CD14-positive monocyte (primary cell): ENCODE measurements around the gene NSMCE1. TPM values are rescaled to one million over a fixed set of nuclear protein-coding genes. Genes with fewer than 3 reads are reported as not detected.

Experiments
- DNase-seq, 3 donors: peaks; one replicate each; pipeline ENCODE4 v3.0.0-alpha.2; 2011 to 2022
- H2AFZ ChIP-seq: 2 replicates; pipeline ENCODE4 v1.6.0; 2012; ENCODE audit warnings: mild to moderate bottlenecking, low read depth, low read length, inconsistent platforms; ENCODE audit not compliant: insufficient read depth, poor library complexity, severe bottlenecking
- H3K27ac ChIP-seq, 2 donors: 1 replicate in 1 of 2; 2 replicates in 1 of 2; pipeline ENCODE4 v1.5.1; 2012 to 2013; ENCODE audit warnings: low read length in 2 of 2, control low read depth in 1 of 2, inconsistent platforms in 1 of 2, low read depth in 1 of 2, mild to moderate bottlenecking in 1 of 2
- H3K27me3 ChIP-seq, 2 donors: one replicate each; pipeline versions ENCODE4 v1.6.0 to v1.6.1; 2011 to 2013; ENCODE audit warnings: low read length in 2 of 2; ENCODE audit not compliant: control insufficient read depth in 2 of 2, insufficient read depth in 2 of 2
- H3K36me3 ChIP-seq, 2 donors: replicated peaks in 1 of 2; 1 replicate in 1 of 2; 2 replicates in 1 of 2; pipeline versions ENCODE4 v1.5.1 to v1.6.1; 2012 to 2013; ENCODE audit warnings: low read length in 2 of 2, control low read depth in 1 of 2, inconsistent platforms in 1 of 2, mild to moderate bottlenecking in 1 of 2; ENCODE audit not compliant: insufficient read depth in 2 of 2, control insufficient read depth in 1 of 2
- H3K4me1 ChIP-seq, 2 donors: 1 replicate in 1 of 2; 2 replicates in 1 of 2; pipeline versions ENCODE4 v1.5.1 to v1.6.1; 2012 to 2013; ENCODE audit warnings: low read length in 2 of 2, control low read depth in 1 of 2, inconsistent platforms in 1 of 2, mild to moderate bottlenecking in 1 of 2, moderate library complexity in 1 of 2; ENCODE audit not compliant: insufficient read depth in 2 of 2, control insufficient read depth in 1 of 2
- H3K4me2 ChIP-seq: replicated peaks from 2 replicates; pipeline ENCODE3; 2012; ENCODE audit warnings: low read length, moderate library complexity, mild to moderate bottlenecking; ENCODE audit not compliant: poor library complexity, severe bottlenecking; ENCODE audit errors: extremely low read depth
- H3K4me3 ChIP-seq, 3 experiments: fragments of 200-600 bp in 1 of 3; sonication (generic) in 1 of 3; replicated peaks in 1 of 3; 1 replicate in 2 of 3; 2 replicates in 1 of 3; pipeline ENCODE4 v1.5.1; 2011 to 2013; ENCODE audit warnings: low read length in 3 of 3, mild to moderate bottlenecking in 3 of 3, control low read depth in 2 of 3, low read depth in 2 of 3, inconsistent platforms in 1 of 3, moderate library complexity in 1 of 3
- H3K79me2 ChIP-seq: 2 replicates; pipeline ENCODE4 v1.6.0; 2012; ENCODE audit warnings: mild to moderate bottlenecking, control low read depth, inconsistent platforms, low read length, moderate library complexity; ENCODE audit not compliant: insufficient read depth
- H3K9ac ChIP-seq: 2 replicates; pipeline ENCODE4 v1.6.0; 2017; ENCODE audit warnings: low read length, mild to moderate bottlenecking; ENCODE audit not compliant: insufficient read depth, poor library complexity, severe bottlenecking
- H3K9me3 ChIP-seq, 2 donors: replicated peaks in 1 of 2; 1 replicate in 1 of 2; 2 replicates in 1 of 2; pipeline versions ENCODE4 v1.5.1 to v1.6.1; 2012 to 2013; ENCODE audit warnings: low read length in 2 of 2, control low read depth in 1 of 2; ENCODE audit not compliant: control insufficient read depth in 1 of 2, insufficient read depth in 1 of 2
- H4K20me1 ChIP-seq: 2 replicates; pipeline ENCODE4 v1.6.0; 2012; ENCODE audit warnings: mild to moderate bottlenecking, low read length, control low read depth, moderate library complexity; ENCODE audit not compliant: insufficient read depth
- H3K27ac Mint-ChIP-seq, 7 donors: one replicate each; pipeline ENCODE4 v1.8.0; 2020; ENCODE audit warnings: mild to moderate bottlenecking in 7 of 7, mixed read lengths in 7 of 7, moderate library complexity in 6 of 7, inconsistent platforms in 2 of 7
- H3K27me3 Mint-ChIP-seq, 3 donors: one replicate each; pipeline ENCODE4 v1.8.0; 2021 to 2022; ENCODE audit warnings: low read depth in 3 of 3, mild to moderate bottlenecking in 3 of 3, mixed read lengths in 3 of 3, moderate library complexity in 3 of 3, inconsistent platforms in 1 of 3
- H3K36me3 Mint-ChIP-seq, 2 donors: one replicate each; pipeline ENCODE4 v1.8.0; 2020; ENCODE audit warnings: mixed read lengths in 2 of 2, inconsistent platforms in 1 of 2, mild to moderate bottlenecking in 1 of 2
- H3K4me1 Mint-ChIP-seq: one replicate; pipeline ENCODE4 v1.8.0; 2020; ENCODE audit warnings: mild to moderate bottlenecking, mixed read lengths
- H3K4me3 Mint-ChIP-seq, 2 donors: one replicate each; pipeline ENCODE4 v1.8.0; 2020; ENCODE audit warnings: mild to moderate bottlenecking in 2 of 2, mixed read lengths in 2 of 2, moderate library complexity in 1 of 2
- H3K9me3 Mint-ChIP-seq, 7 donors: one replicate each; pipeline ENCODE4 v1.8.0; 2020 to 2022; ENCODE audit warnings: mixed read lengths in 7 of 7, mild to moderate bottlenecking in 6 of 7, moderate library complexity in 6 of 7, inconsistent platforms in 2 of 7
- WGBS: methylation state at CpG from one replicate; pipeline ENCODE4 v1.1.5; 2013; ENCODE audit warnings: missing lambda C conversion rate; ENCODE audit not compliant: insufficient coverage; 5-methylcytosine and 5-hydroxymethylcytosine counted together
- intact Hi-C, 2 donors: fragments of 100-400 bp; cut with micrococcal nuclease; formaldehyde crosslinking; loops; one replicate each; pipeline versions ENCODE4 v1.15.0 to v1.15.1; 2023
- polyA plus RNA-seq, 3 donors: library from polyadenylated mRNA; depleted of rRNA in 1 of 3; unstranded in 2 of 3; stranded (reverse) in 1 of 3; fragments of 300-500 nt in 2 of 3; fragments of >200 nt in 1 of 3; fragmentation: Illumina TruSeq in 2 of 3; gene quantifications; 1 replicate in 2 of 3; 2 replicates in 1 of 3; pipeline ENCODE4 v1.2.3, GENCODE V29; 2012 to 2021
- TF ChIP-seq, protein P1 (sequence below): fragments of 200-600 bp; IDR thresholded peaks from one replicate; pipeline ENCODE4 v1.8.0; 2022; ENCODE audit warnings: antibody characterized with exemption, mild to moderate bottlenecking

The NSMCE1 gene
- polyA plus RNA-seq, 3 donors: 19.6 to 85.2 (median 82.6) TPM

DNA sequence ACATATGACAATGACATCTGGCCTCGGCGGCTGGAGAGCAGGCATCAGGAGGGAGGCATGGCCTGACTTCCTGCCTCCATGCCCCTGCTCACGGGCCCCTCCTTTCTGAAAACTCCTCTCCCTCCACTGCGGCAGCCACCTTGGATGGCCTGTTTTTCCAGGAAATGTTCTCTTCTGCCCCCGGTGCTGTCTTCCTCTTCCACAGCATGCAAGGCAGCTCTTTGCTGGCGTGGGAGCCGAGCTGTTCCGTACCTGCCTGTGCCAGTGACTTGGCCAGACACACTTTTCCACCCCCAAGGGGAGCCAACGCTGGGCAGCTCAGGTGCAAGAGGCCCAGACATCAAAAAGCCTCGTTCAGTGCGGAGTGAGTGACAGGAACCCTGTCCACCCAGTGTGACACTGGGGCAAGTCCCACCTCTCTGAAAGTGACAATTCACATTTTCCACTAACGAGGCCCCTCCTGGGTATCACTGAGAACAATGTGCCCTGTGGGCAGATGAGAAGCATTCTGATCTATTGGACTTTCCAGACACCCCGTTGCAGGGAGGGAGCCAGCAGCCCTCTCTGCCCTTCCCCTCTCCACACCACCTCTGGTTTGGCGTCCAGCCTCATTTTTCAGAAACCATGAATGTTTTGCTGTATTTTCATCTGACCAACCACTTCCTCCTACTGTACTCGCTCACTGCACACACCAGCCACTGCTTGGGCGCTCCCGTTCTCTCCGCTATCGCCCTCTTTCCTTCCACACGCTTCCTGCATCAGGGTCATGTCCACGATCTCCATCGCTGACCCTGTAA is 31.2 kb downstream of the NSMCE1 start:
- Mint-ChIP-seq H3K27ac (peak overlapping the region; percentile 85 to 97 (median 93)), H3K27me3 (peaks cover 0 to 5% (median 2%) of the 10 kb centered on the region in 3 donors), H3K36me3 (peaks cover 33 to 40% of the 10 kb centered on the region in 2 donors), H3K9me3 (no peaks in the 10 kb centered on the region), H3K4me1 (peaks cover 44% of the 10 kb centered on the region), H3K4me3 (peak overlapping the region; percentile 69 to 92)
- Histone ChIP-seq H3K4me3 (peak overlapping the region; percentile 2 to 66 (median 21)), H3K9ac (peak overlapping the region; percentile 51), H3K4me2 (peak overlapping the region; percentile 79), H3K27ac (peak overlapping the region; percentile 70 to 86), H4K20me1 (no peaks in the 10 kb centered on the region), H3K27me3 (no peaks in the 10 kb centered on the region), H3K9me3 (no peaks in the 10 kb centered on the region), H3K36me3 (peaks cover 7 to 21% of the 10 kb centered on the region in 2 donors), H2AFZ (peak overlapping the region; percentile 86), H3K4me1 (peaks cover 38 to 54% of the 10 kb centered on the region in 2 donors), H3K79me2 (no peaks in the 10 kb centered on the region)
- intact Hi-C loops: loop anchor here (5.0 kb wide), 3 partner anchors 80 to 220 kb away; no protein-coding TSS in a partner anchor
- TF ChIP-seq, protein P1, sequence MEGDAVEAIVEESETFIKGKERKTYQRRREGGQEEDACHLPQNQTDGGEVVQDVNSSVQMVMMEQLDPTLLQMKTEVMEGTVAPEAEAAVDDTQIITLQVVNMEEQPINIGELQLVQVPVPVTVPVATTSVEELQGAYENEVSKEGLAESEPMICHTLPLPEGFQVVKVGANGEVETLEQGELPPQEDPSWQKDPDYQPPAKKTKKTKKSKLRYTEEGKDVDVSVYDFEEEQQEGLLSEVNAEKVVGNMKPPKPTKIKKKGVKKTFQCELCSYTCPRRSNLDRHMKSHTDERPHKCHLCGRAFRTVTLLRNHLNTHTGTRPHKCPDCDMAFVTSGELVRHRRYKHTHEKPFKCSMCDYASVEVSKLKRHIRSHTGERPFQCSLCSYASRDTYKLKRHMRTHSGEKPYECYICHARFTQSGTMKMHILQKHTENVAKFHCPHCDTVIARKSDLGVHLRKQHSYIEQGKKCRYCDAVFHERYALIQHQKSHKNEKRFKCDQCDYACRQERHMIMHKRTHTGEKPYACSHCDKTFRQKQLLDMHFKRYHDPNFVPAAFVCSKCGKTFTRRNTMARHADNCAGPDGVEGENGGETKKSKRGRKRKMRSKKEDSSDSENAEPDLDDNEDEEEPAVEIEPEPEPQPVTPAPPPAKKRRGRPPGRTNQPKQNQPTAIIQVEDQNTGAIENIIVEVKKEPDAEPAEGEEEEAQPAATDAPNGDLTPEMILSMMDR: no peak
- 6% methylated on average over 18 of the region's 22 CpGs for WGBS
- peak; percentile 36 to 49 (median 48) for DNase-seq

GRCh38 chr16:27236635-27237218 is 31.8 kb downstream of the NSMCE1 start:
- TF ChIP-seq, protein P1: no peak
- Mint-ChIP-seq H3K27me3 (peaks cover 0 to 8% (median 2%) of the 10 kb centered on the region in 3 donors), H3K4me3 (peak overlapping the region; percentile 69 to 92), H3K4me1 (peaks cover 49% of the 10 kb centered on the region), H3K27ac (peak overlapping the region; percentile 85 to 97 (median 93)), H3K9me3 (no peaks in the 10 kb centered on the region), H3K36me3 (peaks cover 39 to 45% of the 10 kb centered on the region in 2 donors)
- peak overlapping the region in 1 of 3 experiments; percentile 66 for H3K4me3 ChIP-seq
- H3K79me2 ChIP-seq: no peaks in the 10 kb centered on the region
- peak overlapping the region; percentile 79 for H3K4me2 ChIP-seq
- H3K4me1 ChIP-seq: peaks cover 36 to 58% of the 10 kb centered on the region in 2 donors
- H2AFZ ChIP-seq: peak overlapping the region; percentile 86
- H3K27me3 ChIP-seq: no peaks in the 10 kb centered on the region
- no peak for DNase-seq
- WGBS: 50% methylated on average over 4 of the region's 8 CpGs
- intact Hi-C loops: loop anchor here (5.0 kb wide), 3 partner anchors 81 to 221 kb away; no protein-coding TSS in a partner anchor
- no peaks in the 10 kb centered on the region for H4K20me1 ChIP-seq
- peak overlapping the region; percentile 51 for H3K9ac ChIP-seq
- peaks cover 7 to 22% of the 10 kb centered on the region in 2 donors for H3K36me3 ChIP-seq
- peak overlapping the region; percentile 70 to 86 for H3K27ac ChIP-seq
- H3K9me3 ChIP-seq: no peaks in the 10 kb centered on the region
